Measurements from ENCODE around the gene KLK2.

KLK2 gene

GRCh38 chr19:50851620-50852019 is 21.6 kb upstream of the KLK2 start:
- no peak for DNase-seq

DNA sequence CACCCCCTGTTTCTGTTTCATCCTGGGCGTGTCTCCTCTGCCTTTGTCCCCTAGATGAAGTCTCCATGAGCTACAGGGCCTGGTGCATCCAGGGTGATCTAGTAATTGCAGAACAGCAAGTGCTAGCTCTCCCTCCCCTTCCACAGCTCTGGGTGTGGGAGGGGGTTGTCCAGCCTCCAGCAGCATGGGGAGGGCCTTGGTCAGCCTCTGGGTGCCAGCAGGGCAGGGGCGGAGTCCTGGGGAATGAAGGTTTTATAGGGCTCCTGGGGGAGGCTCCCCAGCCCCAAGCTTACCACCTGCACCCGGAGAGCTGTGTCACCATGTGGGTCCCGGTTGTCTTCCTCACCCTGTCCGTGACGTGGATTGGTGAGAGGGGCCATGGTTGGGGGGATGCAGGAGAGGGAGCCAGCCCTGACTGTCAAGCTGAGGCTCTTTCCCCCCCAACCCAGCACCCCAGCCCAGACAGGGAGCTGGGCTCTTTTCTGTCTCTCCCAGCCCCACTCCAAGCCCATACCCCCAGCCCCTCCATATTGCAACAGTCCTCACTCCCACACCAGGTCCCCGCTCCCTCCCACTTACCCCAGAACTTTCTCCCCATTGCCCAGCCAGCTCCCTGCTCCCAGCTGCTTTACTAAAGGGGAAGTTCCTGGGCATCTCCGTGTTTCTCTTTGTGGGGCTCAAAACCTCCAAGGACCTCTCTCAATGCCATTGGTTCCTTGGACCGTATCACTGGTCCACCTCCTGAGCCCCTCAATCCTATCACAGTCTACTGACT is 18.4 kb upstream of the KLK2 start, which contains the start of gene KLK3:
Gene KLK3 (plus strand): TSS at position 280 of the 775 bp plus-strand sequence. CDS start 41 bp downstream, at position 321.
- no peak for DNase-seq

- no peak for DNase-seq
These were observed 15.9 kb upstream of the KLK2 start for GRCh38 chr19:50857366-50857765.

DNA sequence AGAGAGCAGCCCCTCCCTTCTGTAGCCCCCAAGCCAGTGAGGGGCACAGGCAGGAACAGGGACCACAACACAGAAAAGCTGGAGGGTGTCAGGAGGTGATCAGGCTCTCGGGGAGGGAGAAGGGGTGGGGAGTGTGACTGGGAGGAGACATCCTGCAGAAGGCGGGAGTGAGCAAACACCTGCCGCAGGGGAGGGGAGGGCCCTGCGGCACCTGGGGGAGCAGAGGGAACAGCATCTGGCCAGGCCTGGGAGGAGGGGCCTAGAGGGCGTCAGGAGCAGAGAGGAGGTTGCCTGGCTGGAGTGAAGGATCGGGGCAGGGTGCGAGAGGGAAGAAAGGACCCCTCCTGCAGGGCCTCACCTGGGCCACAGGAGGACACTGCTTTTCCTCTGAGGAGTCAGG is 14.4 kb upstream of the KLK2 start:
- DNase-seq = no peak

- no peak for DNase-seq
These were observed 13.4 kb upstream of the KLK2 start for GRCh38 chr19:50859849-50860248.

GRCh38 chr19:50861010-50861409 is 12.2 kb upstream of the KLK2 start:
- no peak for DNase-seq

GRCh38 chr19:50861496-50862286 is 11.5 kb upstream of the KLK2 start:
- DNase-seq = no peak

GRCh38 chr19:50869479-50869878 is 3.8 kb upstream of the KLK2 start:
- DNase-seq = no peak

- DNase-seq = no peak
These were observed 2.7 kb upstream of the KLK2 start for GRCh38 chr19:50870417-50871089.

DNA sequence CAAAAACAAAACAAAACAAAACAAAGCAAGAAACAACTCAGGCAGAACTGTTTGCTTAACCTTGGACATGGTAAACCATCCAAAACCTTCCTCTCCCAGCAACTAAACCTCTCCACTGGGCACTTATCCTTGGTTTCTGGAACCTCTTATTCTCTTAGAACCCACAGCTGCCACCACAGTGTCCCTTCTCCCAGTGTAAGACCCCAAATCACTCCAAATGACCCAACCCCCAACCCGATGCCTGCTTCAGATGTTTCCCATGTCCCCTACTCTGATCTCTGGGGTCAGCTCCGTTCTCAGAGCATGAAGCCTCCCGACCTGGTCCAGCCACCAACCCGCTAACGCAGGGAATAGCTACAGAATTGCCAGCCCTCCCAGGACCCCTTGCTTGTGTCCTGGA is 972 bp downstream of the KLK2 start:
- no peak for DNase-seq

- DNase-seq = no peak
These were observed 2.7 kb downstream of the KLK2 start for GRCh38 chr19:50875795-50876422.

DNA sequence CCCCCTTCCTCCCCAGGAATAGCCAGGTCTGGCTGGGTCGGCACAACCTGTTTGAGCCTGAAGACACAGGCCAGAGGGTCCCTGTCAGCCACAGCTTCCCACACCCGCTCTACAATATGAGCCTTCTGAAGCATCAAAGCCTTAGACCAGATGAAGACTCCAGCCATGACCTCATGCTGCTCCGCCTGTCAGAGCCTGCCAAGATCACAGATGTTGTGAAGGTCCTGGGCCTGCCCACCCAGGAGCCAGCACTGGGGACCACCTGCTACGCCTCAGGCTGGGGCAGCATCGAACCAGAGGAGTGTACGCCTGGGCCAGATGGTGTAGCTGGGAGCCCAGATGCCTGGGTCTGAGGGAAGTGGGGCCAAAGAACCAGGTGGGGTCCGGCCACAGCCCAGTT is 3.2 kb downstream of the KLK2 start:
- DNase-seq = peak; percentile 25

GRCh38 chr19:50877338-50877737 is 4.1 kb downstream of the KLK2 start:
- DNase-seq = no peak

GRCh38 chr19:50878851-50879250 is 5.6 kb downstream of the KLK2 start:
- DNase-seq = no peak

GRCh38 chr19:50880241-50880640 is 7.0 kb downstream of the KLK2 start:
- DNase-seq = no peak

- DNase-seq = no peak
These were observed 8.9 kb downstream of the KLK2 start for GRCh38 chr19:50882188-50882587.

DNA sequence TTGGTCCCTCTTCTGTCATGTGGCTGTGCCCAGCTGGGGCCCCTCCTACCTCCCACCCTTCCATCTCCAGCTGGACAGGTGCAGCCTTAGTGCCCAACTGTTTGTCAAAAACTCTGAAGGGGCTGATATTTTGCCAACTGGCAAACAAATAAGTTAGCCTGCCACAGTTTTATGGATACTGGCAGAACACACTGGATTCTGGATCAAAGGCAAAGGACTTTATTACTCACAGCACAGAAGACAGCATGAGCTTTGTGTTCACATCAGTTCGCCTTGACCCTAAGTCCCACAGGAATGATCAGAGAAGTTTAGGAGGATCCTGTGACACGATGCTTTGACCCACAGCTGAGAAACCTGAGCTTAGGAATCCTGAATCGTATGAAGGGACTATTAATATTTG is 16.4 kb downstream of the KLK2 start:
- DNase-seq = no peak

- no peak for DNase-seq
These were observed 17.4 kb downstream of the KLK2 start for GRCh38 chr19:50890422-50891252.

DNA sequence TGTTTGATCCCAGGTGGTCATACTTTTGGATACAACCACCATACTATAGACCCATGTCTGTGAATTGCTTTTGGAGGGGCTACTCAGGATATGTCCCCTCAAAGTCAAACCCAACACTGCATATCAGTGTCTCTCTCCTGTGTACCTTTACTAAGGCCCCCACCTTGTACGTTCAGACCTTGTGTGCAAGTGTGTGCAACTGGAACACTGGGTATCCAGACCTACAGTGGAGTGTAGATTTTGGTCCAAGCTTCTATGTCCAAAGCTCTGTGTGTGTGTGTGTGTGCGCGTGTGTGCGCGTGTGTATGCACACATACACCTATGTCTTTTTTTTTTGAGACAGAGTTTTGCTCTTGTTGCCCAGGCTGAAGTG is 18.0 kb downstream of the KLK2 start:
- no peak for DNase-seq

DNA sequence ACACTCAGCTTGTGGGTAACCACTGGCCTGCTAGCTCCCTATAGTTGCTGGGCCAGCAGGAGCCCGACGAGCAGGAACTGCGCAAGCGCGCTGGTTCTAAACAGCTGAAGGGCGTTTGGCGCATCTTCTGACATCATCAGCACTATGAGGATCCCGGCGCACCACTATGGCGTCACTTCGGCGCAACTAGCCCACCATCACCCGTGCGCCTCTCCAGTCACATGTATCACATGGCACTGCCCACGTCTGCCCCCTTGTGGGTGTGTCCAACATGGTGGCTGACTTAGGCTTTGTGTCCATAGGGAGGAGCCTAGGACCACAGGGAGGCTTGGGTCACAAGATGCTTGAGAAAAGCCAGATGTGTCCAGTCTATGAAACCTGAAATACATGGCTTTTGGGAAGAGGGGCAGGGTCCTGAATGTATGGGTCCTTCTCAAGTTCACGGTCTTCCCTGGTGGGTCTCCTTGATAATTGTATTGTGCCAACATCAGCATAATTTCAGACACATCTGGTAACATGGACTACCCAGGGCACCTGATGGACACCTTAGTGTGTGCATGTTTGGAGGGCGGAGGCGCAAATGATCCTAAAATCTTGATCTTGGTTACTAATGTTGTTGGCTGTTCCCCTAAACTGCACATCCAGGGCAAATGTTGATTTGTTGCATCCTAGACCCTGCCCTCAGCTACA is 20.0 kb downstream of the KLK2 start:
- DNase-seq = no peak

DNA sequence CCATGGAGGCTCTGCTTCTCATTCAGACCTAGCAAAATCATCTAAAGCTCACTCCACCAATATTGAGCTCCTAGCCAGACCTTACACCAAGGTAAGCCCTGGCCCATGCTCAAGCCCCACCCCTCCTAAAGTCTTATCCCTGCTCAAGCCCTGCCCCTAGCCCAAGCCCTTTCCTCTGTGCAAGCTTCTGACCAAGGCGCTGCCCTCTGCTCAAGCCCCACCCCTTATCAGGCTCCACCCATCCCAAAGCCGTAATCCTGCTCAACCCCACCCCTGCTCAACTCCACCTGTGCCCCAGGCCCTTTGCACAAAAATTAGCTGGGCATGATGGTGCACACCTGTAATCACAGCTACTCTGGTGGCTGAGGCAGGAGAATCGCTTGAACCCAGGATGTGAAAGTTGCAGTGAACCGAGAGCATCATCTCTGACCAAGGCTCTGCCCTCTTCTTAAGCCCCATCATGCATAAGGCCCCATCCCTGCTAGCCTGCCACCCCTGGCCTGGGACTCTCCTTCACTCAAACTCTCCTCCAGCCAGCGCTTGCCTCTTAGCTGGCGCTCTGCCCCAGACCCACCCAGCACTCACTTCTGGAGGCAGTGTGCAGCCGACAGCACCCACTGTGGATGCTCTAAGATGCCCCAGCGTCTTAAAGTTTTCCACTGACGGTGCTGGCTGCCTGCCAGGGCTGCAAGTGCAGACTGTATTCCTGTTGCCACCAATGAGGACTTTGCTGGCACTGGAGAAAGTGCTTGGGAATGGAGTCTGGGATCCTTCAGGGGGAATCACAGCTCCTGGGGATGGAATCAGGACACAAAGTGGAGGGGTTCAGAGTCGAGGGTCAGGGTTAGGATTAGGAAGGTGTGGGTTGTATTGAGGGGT is 21.5 kb downstream of the KLK2 start:
- DNase-seq = no peak

All from femur (tissue), 1 donor.